GM19043 (cell line): Measurements from ENCODE around the gene CYP1A2.
"Not testable (repeated sequence)": the region's sequence is repeated elsewhere in the genome, so short reads cannot be mapped to it uniquely, and the experiment has no call there.

Source experiments
- ATAC-seq: cut with Tn5 transposase; IDR thresholded peaks from one replicate; pipeline ENCODE4 v1.9.1; 2021; ENCODE audit warnings: low read depth; ENCODE audit not compliant: unreplicated experiment

The CYP1A2 gene

GRCh38 chr15:74735305-74735704 is 13.3 kb upstream of the CYP1A2 start:
- no peak for ATAC-seq

- ATAC-seq: not testable (repeated sequence)
Observed at GRCh38 chr15:74738239-74738638, 10.4 kb upstream of the CYP1A2 start.

GRCh38 chr15:74742422-74742821 is 6.2 kb upstream of the CYP1A2 start:
- ATAC-seq: no peak

GRCh38 chr15:74746389-74746788 is 2.3 kb upstream of the CYP1A2 start:
- ATAC-seq: no peak

- ATAC-seq: no peak
Observed at GRCh38 chr15:74749832-74750231, 1.2 kb downstream of the CYP1A2 start.

GRCh38 chr15:74750751-74751150 is 2.1 kb downstream of the CYP1A2 start:
- ATAC-seq: no peak

GRCh38 chr15:74752011-74752410 is 3.4 kb downstream of the CYP1A2 start:
- no peak for ATAC-seq

GRCh38 chr15:74752531-74752930 is 3.9 kb downstream of the CYP1A2 start:
- no peak for ATAC-seq

- no peak for ATAC-seq
Observed at GRCh38 chr15:74754593-74755215, 6.1 kb downstream of the CYP1A2 start.

GRCh38 chr15:74758736-74759135 is 10.1 kb downstream of the CYP1A2 start:
- no peak for ATAC-seq

- no peak for ATAC-seq
Observed at GRCh38 chr15:74762791-74763150, 14.1 kb downstream of the CYP1A2 start.

- no peak for ATAC-seq
Observed at GRCh38 chr15:74763416-74763815, 14.8 kb downstream of the CYP1A2 start.

GRCh38 chr15:74767167-74768098 is 18.8 kb downstream of the CYP1A2 start:
- ATAC-seq: no peak

GRCh38 chr15:74768099-74768770 is 19.6 kb downstream of the CYP1A2 start:
- ATAC-seq: no peak

- no peak for ATAC-seq
Observed at GRCh38 chr15:74768771-74769342, 20.2 kb downstream of the CYP1A2 start.

GRCh38 chr15:74769463-74770025 is 20.9 kb downstream of the CYP1A2 start:
- no peak for ATAC-seq

GRCh38 chr15:74770211-74770903 is 21.7 kb downstream of the CYP1A2 start:
- no peak for ATAC-seq

GRCh38 chr15:74773329-74773728 is 24.7 kb downstream of the CYP1A2 start:
- ATAC-seq: no peak

- ATAC-seq: no peak
Observed at GRCh38 chr15:74773731-74774252, 25.1 kb downstream of the CYP1A2 start.

- ATAC-seq: no peak
Observed at GRCh38 chr15:74775132-74775562, 26.5 kb downstream of the CYP1A2 start.
